A549 (cell line): Measurements from ENCODE around the gene MUC21. TPM values are rescaled to one million over a fixed set of nuclear protein-coding genes. Genes with fewer than 3 reads are reported as not detected.

Source experiments
- ATAC-seq, 2 experiments: fragments of 200-7000 bp in 1 of 2; fragments of >200 bp in 1 of 2; cut with Nextera tagmentation in 1 of 2; cut with Tn5 transposase in 1 of 2; 3 replicates each; pipeline versions ENCODE4 v1.8.0 to v1.9.1; 2018 to 2020; ENCODE audit warnings: mild to moderate bottlenecking in 1 of 2, moderate library complexity in 1 of 2
- CTCF ChIA-PET: fragments of 300-600 bp; sonication (Branson Sonifier 250); formaldehyde crosslinking; extraction: SDS; loops from one replicate; lab custom pipeline; 2021; ENCODE audit warnings: antibody characterized with exemption, inconsistent platforms; lab: Yijun Ruan, JAX
- POLR2A ChIA-PET: fragments of 350-600 bp; formaldehyde crosslinking; extraction: SDS; loops from one replicate; lab custom pipeline; 2021; ENCODE audit warnings: antibody characterized with exemption, inconsistent platforms; lab: Yijun Ruan, JAX
- DNase-seq, 2 experiments: peaks; one replicate each; pipeline versions ENCODE4 v3.0.0 to v3.0.0-alpha.2; 2011 to 2016; ENCODE audit warnings: low read depth in 1 of 2, low spot score in 1 of 2
- FAIRE-seq: peaks from 2 replicates; lab custom pipeline; 2011; peaks lifted over from hg19 to GRCh38; lab: Jason Lieb, UNC
- H3K27ac ChIP-seq, 2 experiments: fragments of >200 bp; sonication (Bioruptor Twin); formaldehyde crosslinking; 3 replicates each; pipeline ENCODE4 v1.5.1; 2016 to 2017
- H3K4me1 ChIP-seq: fragments of >200 bp; sonication (Bioruptor Twin); formaldehyde crosslinking; 3 replicates; pipeline ENCODE4 v1.6.1; 2016
- H3K4me2 ChIP-seq: fragments of >200 bp; sonication (Bioruptor Twin); formaldehyde crosslinking; 3 replicates; pipeline ENCODE4 v1.6.1; 2016
- H3K4me3 ChIP-seq: fragments of >200 bp; sonication (Bioruptor Twin); formaldehyde crosslinking; 3 replicates; pipeline ENCODE4 v1.5.1; 2016
- H3K9me3 ChIP-seq: fragments of >200 bp; sonication (Bioruptor Twin); formaldehyde crosslinking; 3 replicates; pipeline ENCODE4 v1.6.1; 2016
- CBX2 ChIP-seq: fragments of 200-600 bp; sonication (generic); IDR thresholded peaks from 2 replicates; pipeline ENCODE4 v1.6.1; 2016; ENCODE audit warnings: low read depth, mild to moderate bottlenecking, borderline replicate concordance
- CEBPB ChIP-seq, 2 experiments: fragments of >200 bp in 1 of 2; sonication (Bioruptor Twin) in 1 of 2; formaldehyde crosslinking in 1 of 2; IDR thresholded peaks; 2 replicates each; pipeline ENCODE4 v1.6.1; 2012 to 2016
- CHD2 ChIP-seq: fragments of 150-350 bp; IDR thresholded peaks from 2 replicates; pipeline ENCODE4 v1.6.1; 2014; ENCODE audit warnings: low read length; ENCODE audit not compliant: partially characterized antibody
- FOSB ChIP-seq: fragments of 250-450 bp; sonication (Bioruptor Pico); IDR thresholded peaks from 2 replicates; pipeline ENCODE4 v1.5.0; 2020; ENCODE audit warnings: mild to moderate bottlenecking, moderate library complexity
- FOSL2 ChIP-seq, 2 experiments: fragments of 450-650 bp in 1 of 2; fragments of >200 bp in 1 of 2; sonication (Bioruptor Twin) in 1 of 2; formaldehyde crosslinking; IDR thresholded peaks; 2 replicates each; pipeline versions ENCODE4 v1.5.0 to v1.6.1; 2016 to 2020; ENCODE audit warnings: mild to moderate bottlenecking in 1 of 2, moderate library complexity in 1 of 2
- FOXS1 ChIP-seq: fragments of 250-450 bp; sonication (Bioruptor Pico); IDR thresholded peaks from 2 replicates; pipeline ENCODE4 v1.5.0; 2020; ENCODE audit warnings: mild to moderate bottlenecking, moderate library complexity
- HES2 ChIP-seq: fragments of >200 bp; sonication (Bioruptor Twin); formaldehyde crosslinking; IDR thresholded peaks from 2 replicates; pipeline ENCODE4 v1.6.1; 2016
- HMGXB4 ChIP-seq: fragments of 250-450 bp; sonication (Bioruptor Pico); IDR thresholded peaks from 2 replicates; pipeline ENCODE4 v1.5.0; 2021; ENCODE audit warnings: mild to moderate bottlenecking, moderate library complexity, borderline replicate concordance
- JUNB ChIP-seq: fragments of >200 bp; sonication (Bioruptor Twin); formaldehyde crosslinking; IDR thresholded peaks from 2 replicates; pipeline ENCODE4 v1.6.1; 2016
- KDM5A ChIP-seq: fragments of 200-600 bp; sonication (generic); IDR thresholded peaks from 2 replicates; pipeline ENCODE4 v1.6.1; 2016; ENCODE audit warnings: antibody characterized with exemption, mild to moderate bottlenecking
- MAFK ChIP-seq: fragments of 450-650 bp; IDR thresholded peaks from 2 replicates; pipeline ENCODE4 v1.6.1; 2014; ENCODE audit not compliant: partially characterized antibody
- MAZ ChIP-seq: fragments of 150-350 bp; IDR thresholded peaks from 2 replicates; pipeline ENCODE4 v1.6.1; 2014; ENCODE audit warnings: antibody characterized with exemption, low read depth, low read length, borderline replicate concordance
- NFE2L2 ChIP-seq: fragments of 150-350 bp; conservative IDR thresholded peaks from 2 replicates; pipeline ENCODE4 v1.6.1; 2014; ENCODE audit warnings: low read length
- REST ChIP-seq: fragments of 200-600 bp; sonication (generic); IDR thresholded peaks from 2 replicates; pipeline ENCODE4 v1.6.1; 2016; ENCODE audit warnings: antibody characterized with exemption, mild to moderate bottlenecking, moderate library complexity
- RFX5 ChIP-seq: fragments of 450-650 bp; IDR thresholded peaks from 2 replicates; pipeline ENCODE4 v1.7.1; 2014; ENCODE audit warnings: antibody characterized with exemption, mild to moderate bottlenecking, moderate library complexity
- TFCP2L1 ChIP-seq: fragments of 250-450 bp; sonication (Bioruptor Pico); IDR thresholded peaks from 2 replicates; pipeline ENCODE4 v1.5.0; 2021; ENCODE audit warnings: mild to moderate bottlenecking
- ZC3H11A ChIP-seq: fragments of 450-650 bp; IDR thresholded peaks from 2 replicates; pipeline ENCODE4 v1.6.1; 2014; ENCODE audit warnings: antibody characterized with exemption, mild to moderate bottlenecking
- WGBS: methylation state at CpG from one replicate; pipeline ENCODE4 v1.1.6; 2017; ENCODE audit errors: missing lambda C conversion rate; 5-methylcytosine and 5-hydroxymethylcytosine counted together
- polyA plus RNA-seq, 4 experiments: library from polyadenylated mRNA; depleted of rRNA in 3 of 4; stranded (reverse); fragments of >200 nt; fragmentation: RNase III in 1 of 4; extraction: RNeasy Plus Mini Kit Qiagen cat#74134 plus additional on column Dnase treatment in 1 of 4; gene quantifications; 2 replicates in 3 of 4; 3 replicates in 1 of 4; pipeline ENCODE4 v1.2.3, GENCODE V29; 2011 to 2017
- TF ChIP-seq, protein P1 (sequence below): fragments of 450-650 bp; IDR thresholded peaks from 2 replicates; pipeline ENCODE4 v1.6.1; 2014; ENCODE audit warnings: antibody characterized with exemption
- TF ChIP-seq, protein P2 (sequence below): IDR thresholded peaks from 2 replicates; pipeline ENCODE4 v1.6.1; 2012; ENCODE audit warnings: low read depth, borderline replicate concordance
- TF ChIP-seq, protein P3 (sequence below): fragments of 150-350 bp; IDR thresholded peaks from 2 replicates; pipeline ENCODE4 v1.6.1; 2014; ENCODE audit warnings: low read depth, mild to moderate bottlenecking, low read length

MUC21 gene
- polyA plus RNA-seq, 2 of the 4 experiments (the other 2 are of a cell fraction) = not detected

- DNase-seq (no peak), ATAC-seq (no peak), FAIRE-seq (no peak)
- ChIA-PET POLR2A (no interaction called here), CTCF (interaction anchor here (0.9 to 2.6 kb wide), 4 partner anchors 42 to 122 kb away, joined by 3 to 8 read pairs (median 3); no protein-coding TSS in a partner anchor)
- peaks cover 17% of the 10 kb centered on the region for H3K4me1 ChIP-seq
- 90% methylated on average over 7 of the region's 7 CpGs for WGBS
- H3K4me3 ChIP-seq = no peak overlapping the region
- no peak for TF ChIP-seq CEBPB (IDR thresholded peaks at IDR 0.05)
- TF ChIP-seq, protein P1, sequence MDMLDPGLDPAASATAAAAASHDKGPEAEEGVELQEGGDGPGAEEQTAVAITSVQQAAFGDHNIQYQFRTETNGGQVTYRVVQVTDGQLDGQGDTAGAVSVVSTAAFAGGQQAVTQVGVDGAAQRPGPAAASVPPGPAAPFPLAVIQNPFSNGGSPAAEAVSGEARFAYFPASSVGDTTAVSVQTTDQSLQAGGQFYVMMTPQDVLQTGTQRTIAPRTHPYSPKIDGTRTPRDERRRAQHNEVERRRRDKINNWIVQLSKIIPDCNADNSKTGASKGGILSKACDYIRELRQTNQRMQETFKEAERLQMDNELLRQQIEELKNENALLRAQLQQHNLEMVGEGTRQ = no peak
- no peak for TF ChIP-seq FOSB
- TF ChIP-seq RFX5 = no peak
- TF ChIP-seq FOSL2 (IDR thresholded peaks at IDR 0.05) = no peak
- no peak for TF ChIP-seq FOSL2 (CRISPR knock-in tag; IDR thresholded peaks at IDR 0.05)
- no peak for TF ChIP-seq HES2
- TF ChIP-seq, protein P2, sequence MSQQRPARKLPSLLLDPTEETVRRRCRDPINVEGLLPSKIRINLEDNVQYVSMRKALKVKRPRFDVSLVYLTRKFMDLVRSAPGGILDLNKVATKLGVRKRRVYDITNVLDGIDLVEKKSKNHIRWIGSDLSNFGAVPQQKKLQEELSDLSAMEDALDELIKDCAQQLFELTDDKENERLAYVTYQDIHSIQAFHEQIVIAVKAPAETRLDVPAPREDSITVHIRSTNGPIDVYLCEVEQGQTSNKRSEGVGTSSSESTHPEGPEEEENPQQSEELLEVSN = no peak
- no peak for TF ChIP-seq MAZ
- no peak for TF ChIP-seq REST
- no peak for TF ChIP-seq HMGXB4 (CRISPR knock-in tag)
- TF ChIP-seq TFCP2L1 (CRISPR knock-in tag) = no peak
- TF ChIP-seq CBX2 = no peak
- no peak for TF ChIP-seq MAFK
- no peak for TF ChIP-seq KDM5A
- no peak for TF ChIP-seq ZC3H11A
- TF ChIP-seq, protein P3, sequence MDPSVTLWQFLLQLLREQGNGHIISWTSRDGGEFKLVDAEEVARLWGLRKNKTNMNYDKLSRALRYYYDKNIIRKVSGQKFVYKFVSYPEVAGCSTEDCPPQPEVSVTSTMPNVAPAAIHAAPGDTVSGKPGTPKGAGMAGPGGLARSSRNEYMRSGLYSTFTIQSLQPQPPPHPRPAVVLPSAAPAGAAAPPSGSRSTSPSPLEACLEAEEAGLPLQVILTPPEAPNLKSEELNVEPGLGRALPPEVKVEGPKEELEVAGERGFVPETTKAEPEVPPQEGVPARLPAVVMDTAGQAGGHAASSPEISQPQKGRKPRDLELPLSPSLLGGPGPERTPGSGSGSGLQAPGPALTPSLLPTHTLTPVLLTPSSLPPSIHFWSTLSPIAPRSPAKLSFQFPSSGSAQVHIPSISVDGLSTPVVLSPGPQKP = no peak
- TF ChIP-seq JUNB = no peak
- no peak for TF ChIP-seq NFE2L2
- TF ChIP-seq CHD2 = no peak
- TF ChIP-seq FOXS1 (CRISPR knock-in tag) = no peak
- no peak overlapping the region for H3K27ac ChIP-seq
- no peak overlapping the region for H3K4me2 ChIP-seq
- H3K9me3 ChIP-seq = no peaks in the 10 kb centered on the region
These were observed 53.7 kb downstream of the MUC21 start for GRCh38 chr6:31037169-31037568.
